Inflammatory macrophage (primary cell): ENCODE results near the gene CPA5.

Experiments used
- DNase-seq, 2 donors: peaks; one replicate each; pipeline ENCODE4 v3.0.0-alpha.2; 2020 to 2022

CPA5 gene

GRCh38 chr7:130397051-130397757 lies 52.6 kb downstream of the CPA5 start:
- DNase-seq: no peak

GRCh38 chr7:130397758-130398073 lies 53.1 kb downstream of the CPA5 start:
- no peak for DNase-seq

GRCh38 chr7:130398526-130399090 lies 54.0 kb downstream of the CPA5 start:
- DNase-seq: peak; percentile 17 to 31

GRCh38 chr7:130400120-130400572 lies 55.5 kb downstream of the CPA5 start:
- DNase-seq: no peak

- DNase-seq: no peak
Measured at GRCh38 chr7:130401101-130401500, 56.5 kb downstream of the CPA5 start.

GRCh38 chr7:130401578-130401977 lies 57.0 kb downstream of the CPA5 start:
- DNase-seq: no peak

- no peak for DNase-seq
Measured at GRCh38 chr7:130405003-130405402, 60.4 kb downstream of the CPA5 start.

- no peak for DNase-seq
Measured at GRCh38 chr7:130409067-130409711, 64.6 kb downstream of the CPA5 start.

- DNase-seq: no peak
Measured at GRCh38 chr7:130409712-130410072, 65.1 kb downstream of the CPA5 start.

- DNase-seq: no peak
Measured at GRCh38 chr7:130410868-130411541, 66.4 kb downstream of the CPA5 start.

GRCh38 chr7:130413201-130413600 lies 68.6 kb downstream of the CPA5 start:
- no peak for DNase-seq

GRCh38 chr7:130415006-130415405 lies 70.4 kb downstream of the CPA5 start:
- no peak for DNase-seq

GRCh38 chr7:130417213-130417612 lies 72.6 kb downstream of the CPA5 start:
- no peak for DNase-seq

- DNase-seq: no peak
Measured at GRCh38 chr7:130418306-130418705, 73.7 kb downstream of the CPA5 start.
